NCI-H187 treated with DMSO at 0.1 percent for 48 hours (cell line): ENCODE measurements around the gene CYCS.
"Not testable (repeated sequence)": the region's sequence is repeated elsewhere in the genome, so short reads cannot be mapped to it uniquely, and the experiment has no call there.

Experiments used
- DNase-seq: peaks from one replicate; lab custom pipeline; 2025; lab: John Stamatoyannopoulos, UW

The CYCS gene

DNA sequence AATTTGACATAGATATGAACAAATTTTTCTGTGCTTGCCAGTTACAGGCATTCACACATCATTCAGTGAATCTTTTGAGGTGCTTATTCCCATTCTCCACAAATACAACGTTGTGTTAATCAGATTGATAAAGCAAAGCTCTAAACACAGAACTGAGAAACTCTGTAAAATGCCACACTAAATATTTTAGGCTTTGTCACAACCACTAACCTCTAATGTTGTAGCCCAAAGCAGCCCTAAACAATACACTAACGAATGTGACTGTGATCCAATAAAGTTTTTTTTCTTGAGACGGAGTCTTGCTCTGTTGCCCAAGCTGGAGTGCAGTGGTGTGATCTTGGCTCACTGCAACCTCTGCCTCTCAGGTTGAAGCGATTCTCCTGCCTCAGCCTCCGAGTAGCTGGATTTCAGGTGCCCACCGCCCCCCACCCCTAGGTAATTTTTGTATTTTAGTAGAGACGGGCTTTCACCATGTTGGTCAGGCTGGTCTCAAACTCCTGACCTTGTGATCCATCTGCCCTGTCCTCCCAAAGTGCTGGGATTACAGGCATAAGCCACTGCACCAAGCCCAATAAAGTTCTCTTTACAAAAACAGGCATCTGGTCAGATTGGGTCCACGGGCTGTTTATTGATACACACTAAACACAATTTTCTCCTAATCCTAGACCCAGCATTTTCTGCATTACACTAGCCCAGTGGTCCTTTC, 6.9 kb downstream of the CYCS start:
- no peak for DNase-seq

DNA sequence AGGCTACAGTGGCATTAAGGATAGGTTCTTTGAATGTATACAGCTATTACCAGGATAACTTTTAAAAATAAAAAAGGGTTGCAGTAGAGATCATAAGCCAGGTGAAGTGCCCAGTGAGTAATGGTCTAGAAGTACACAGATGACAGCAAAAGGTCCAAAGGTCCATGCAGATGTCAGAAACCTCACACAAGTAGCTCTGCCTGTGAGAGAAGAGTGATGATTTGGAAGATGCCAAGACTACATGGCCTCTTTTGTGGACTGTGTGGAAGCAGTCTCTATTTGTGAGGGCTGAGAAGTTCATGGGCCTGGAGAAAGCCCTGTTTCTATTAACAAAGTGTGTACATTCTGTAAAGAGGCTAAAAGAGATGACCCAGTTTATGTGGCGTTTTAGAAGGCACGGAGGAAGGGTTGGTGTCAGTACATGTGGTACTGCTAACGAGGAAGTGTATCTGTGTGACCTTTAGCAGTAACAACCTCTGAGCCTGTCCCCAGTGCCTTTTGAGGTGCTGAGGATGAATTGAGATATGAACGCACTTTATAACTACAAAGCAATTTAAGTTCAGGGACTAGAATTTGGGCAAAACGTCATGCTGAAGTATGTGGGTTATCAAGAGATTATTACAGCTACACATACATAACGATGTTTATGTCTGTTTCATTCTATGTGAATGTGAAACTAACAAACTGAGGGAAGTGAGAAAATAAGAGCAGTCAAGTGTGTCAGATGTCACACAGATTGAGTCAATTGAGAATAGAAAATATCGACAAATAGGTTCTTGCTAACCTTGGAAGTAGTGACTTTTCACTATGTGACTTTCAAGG, 7.6 kb downstream of the CYCS start:
- no peak for DNase-seq

DNA sequence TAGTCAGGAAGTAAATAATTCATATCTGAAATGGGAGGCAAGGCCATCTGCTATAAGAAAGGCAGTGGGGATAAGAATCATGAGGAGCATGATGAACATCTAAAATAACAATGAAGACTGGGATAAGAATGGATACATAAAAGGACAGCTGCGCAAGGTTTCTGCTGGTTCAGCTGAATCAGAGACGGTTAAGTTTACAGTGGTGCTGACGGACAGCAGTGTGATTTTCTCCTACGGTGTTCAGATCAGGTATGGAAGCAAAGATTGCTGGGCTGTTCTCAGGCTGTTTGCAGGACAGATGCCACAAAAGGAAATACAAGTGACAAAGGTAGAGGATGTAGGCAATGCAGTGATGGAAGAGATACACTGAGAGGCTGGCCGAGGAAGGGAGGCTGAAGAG, 8.4 kb downstream of the CYCS start:
- DNase-seq = no peak

DNA sequence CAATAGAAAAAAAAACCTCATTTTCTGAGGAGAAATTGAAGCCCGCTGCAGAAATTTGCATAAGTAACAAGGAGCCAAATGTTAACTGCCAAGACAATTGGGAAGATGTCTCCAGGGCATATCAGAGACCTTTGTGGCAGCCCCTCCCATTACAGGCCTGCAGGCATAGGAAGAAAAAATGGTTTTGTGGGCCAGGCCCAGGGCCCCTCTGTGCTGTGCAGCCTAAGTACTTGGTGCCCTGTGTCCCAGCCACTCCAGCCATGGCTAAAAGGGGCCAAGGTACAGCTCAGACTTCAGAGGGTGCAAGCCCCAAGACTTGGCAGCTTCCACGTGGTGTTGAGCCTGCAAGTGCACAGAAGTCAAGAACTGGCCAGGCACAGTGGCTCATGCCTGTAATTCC, 14.5 kb downstream of the CYCS start:
- not testable (repeated sequence) for DNase-seq

DNA sequence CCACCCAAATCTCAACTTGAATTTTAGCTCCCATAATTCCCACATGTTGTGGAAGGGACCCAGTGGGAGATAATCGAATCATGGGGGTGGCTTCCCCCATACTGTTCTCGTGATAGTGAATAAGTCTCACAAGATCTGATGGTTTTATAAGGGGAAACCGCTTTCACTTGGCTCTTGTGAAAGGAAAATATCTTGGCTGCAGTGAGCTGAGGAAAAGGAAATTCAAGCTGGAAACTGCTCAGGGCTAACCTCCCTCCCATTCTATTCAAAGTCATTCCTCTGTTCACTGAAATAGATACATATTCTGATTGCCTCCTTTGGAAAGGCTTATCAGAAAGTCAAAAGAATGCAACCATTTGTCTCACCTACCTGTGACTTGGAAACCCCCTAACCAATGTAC, 15.8 kb downstream of the CYCS start:
- no peak for DNase-seq

DNA sequence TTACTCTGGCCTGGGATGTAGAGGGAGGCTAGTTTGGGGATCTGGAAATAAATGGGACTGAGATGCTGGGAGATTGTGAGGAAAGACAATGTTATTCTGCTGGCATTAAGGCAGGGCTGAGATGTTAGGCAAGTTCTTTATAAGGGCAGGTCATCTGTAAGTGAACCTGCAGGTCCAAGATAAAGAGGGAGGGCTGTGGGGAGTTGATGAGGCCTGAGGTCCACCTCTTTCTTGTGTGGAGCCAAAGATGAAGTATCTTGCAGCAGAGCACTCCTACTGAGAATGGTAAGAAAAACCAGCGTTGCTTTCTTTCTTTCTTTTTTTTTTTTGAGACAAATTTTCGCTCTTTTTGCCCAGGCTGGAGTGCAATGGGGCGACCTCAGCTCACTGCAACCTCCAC, 19.1 kb downstream of the CYCS start:
- no peak for DNase-seq

DNA sequence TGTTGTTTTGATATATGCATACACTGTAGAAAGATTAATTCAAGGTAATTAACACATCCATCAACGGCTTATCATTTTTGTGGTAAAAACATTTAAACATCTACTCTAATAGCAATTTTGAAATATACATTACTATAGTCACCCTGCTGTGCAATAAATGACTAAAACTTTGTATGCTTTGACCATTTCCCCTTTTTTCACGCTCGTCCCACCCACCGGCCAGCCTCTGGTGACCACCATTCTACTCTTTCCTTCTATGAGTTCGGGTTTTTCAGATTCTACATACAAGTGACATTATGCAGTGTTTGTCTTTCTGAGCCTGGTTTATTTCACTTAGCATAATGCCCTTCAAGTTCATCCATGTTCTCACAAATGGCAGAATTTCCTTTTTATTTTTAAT, 21.3 kb downstream of the CYCS start:
- no peak for DNase-seq

DNA sequence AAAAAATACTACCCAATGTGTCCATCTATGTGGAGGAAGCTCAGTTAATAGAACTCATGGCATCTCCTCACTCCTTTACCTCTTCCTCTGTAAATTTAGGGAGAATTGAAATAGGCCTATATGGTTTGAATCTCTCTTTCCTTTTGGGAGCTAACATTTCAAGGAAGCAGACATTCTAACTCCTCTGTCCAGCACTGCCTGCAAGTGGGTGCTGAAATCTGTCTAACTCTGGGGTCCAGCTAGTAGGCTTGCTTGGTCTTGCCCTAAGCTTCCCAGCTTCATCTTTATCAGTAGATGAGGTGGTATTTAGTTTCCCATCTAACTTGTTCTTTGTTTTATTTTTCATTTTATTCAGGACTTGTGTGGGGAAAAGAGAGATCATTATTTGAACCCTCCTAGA, 23.2 kb downstream of the CYCS start:
- DNase-seq = no peak

DNA sequence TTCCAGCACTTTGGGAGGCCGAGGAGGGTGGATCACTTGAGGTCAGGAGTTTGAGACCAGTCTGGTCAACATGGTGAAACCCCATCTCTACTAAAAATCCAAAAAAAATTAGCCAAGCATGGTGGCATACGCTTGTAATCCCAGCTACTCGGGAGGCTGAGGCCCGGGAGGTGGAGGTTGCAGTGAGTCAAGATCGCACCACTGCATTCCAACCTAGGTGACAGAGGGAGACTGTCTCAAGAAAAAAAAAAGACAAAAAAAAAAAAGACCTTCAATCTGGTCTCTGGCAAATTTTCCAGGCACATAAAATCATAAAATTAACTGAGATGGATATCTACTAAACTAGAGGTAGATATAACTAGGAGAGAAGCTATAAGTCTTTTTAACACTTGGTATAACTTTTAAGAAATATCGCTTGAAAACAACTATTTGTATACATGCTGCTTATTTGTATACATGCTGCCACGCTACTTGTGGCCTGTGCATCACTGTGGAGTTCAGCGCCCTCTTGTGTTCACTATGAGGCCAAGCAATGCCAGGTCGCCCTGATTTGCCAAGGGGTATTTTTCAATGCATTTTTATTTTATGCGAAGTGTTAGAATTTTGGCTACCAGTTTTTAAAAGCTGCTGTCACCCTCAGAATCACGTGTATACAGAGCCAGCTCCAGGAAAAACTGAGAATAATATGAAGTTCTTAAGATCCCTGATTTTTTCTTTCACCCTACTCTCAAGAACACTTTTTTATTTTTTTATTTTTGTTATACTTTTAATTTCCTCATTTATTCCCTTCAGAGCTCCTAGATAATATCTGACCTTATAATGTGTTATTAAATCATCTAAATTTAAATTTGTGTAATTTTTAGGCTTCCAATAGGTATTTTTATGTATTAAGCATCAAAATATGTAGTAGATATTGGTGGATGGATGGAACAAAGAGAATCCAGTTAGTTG, 26.7 kb downstream of the CYCS start:
- DNase-seq = no peak

DNA sequence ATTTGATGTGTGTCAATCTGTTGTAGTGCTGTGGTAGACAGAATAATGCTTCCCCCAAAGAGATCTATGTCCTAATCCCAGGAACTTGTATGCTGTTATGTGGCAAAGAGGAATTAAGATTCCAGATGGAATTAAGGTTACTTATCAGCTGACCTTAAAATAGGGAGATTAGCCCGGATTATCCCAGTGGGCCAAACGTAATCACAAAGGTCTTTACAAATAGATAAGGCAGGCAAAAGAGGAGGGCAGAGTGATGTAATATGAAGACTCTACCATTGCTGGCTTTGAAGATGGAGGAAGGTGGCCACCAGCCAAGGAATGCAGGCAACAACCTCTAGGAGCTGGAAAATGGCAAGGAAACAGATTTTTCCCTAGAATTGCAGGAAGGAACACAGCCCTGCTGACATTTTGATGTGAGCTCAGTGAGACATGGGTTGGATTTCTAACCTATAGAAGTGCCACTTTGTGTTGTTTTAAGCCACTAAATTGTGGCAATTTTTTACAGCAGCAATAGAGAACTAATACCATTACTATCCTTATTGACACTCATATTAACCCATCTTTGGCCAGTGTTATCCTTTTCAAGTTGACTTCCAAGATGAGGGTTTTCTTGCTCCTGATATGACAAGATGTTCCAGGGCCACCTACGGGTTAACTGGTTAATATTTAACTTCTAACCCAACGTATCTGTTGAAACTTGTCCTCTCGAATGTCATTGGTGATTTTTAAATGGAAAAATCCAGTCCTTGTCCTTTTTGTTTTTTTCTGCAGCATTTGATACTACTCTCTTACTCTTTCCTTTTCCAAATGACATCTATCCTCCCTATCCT, 29.3 kb downstream of the CYCS start:
- DNase-seq = no peak

DNA sequence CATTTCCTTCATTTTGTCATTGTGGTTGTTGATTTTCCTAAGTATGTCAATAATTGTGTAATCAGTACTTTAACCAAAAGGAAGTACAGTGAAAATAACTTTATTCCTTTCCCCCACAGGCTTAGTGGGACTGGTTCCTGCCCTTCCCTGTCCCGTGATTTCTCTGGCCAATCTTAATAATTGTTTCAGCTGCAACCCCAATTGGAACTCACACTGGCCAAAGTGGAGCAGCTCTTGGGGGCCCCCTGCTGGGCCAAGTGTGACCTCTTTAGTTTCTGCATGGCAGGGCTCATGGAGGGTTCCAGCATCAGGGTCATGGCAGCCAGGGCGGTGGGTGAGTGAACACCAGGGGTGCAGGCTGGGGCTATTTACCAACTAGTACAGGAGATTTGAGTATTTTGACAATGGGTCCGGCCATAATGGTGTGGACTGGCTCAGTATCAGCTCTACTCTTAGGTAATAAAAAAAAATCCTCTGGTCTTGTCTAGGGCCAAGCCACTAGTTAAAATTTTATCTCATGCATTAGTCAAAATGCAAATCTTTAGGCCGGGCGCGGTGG, 31.7 kb downstream of the CYCS start:
- no peak for DNase-seq

DNA sequence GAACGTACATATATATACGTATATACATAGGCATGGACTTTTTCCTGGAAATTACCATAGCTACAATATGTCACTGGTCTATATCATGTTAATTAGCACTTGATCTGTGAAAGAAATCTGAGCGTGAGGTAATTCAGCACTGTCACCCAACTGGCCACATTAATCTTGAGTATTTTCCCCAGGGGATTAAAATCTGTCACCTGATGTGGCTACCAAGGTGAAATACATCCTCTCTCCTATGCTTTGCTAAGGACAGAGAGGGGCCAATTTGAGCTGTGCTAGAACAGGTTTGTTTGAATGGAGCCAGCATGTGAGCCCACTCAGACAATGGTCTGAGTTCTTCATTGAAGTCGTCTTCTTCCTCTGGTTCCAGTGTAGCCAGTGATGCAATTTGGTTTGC, 33.3 kb downstream of the CYCS start:
- no peak for DNase-seq

DNA sequence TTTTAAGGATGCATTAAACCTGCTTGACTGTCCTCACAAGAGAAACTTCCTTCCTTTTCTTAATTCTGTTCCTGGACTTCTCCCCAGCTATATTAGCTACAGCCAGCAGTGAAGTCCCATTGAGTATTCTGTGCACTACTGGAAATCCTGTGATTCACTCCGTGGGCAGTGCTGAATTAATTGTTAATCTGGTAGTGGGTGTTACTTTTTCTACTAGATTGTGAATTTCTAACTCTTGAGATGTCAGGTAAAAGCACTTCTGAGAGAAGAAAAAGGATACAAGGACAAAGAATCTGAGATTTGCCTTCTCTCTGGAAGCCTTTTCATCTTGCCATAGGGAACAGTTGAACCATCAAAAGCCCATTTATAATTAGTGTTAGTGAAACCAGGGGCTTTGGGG, 33.9 kb downstream of the CYCS start:
- no peak for DNase-seq

DNA sequence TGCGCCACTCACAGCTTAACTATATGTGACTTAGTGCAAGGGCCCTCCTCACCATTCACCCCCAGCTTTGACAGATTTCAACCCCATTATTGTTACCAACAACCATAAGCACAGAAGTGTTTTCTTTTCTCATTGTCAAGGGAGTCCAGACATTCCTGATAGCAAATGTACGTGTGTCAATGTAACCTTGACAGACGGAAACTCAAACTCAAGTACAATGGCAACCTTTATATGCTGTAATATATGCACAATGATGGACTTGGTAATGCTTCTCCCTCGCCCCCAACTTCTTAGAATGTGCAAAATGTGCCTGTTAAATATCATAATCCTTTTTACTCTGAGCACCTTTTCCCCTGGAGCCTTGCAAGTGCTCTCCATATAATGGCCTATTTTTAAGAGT, 34.7 kb downstream of the CYCS start:
- DNase-seq = no peak

DNA sequence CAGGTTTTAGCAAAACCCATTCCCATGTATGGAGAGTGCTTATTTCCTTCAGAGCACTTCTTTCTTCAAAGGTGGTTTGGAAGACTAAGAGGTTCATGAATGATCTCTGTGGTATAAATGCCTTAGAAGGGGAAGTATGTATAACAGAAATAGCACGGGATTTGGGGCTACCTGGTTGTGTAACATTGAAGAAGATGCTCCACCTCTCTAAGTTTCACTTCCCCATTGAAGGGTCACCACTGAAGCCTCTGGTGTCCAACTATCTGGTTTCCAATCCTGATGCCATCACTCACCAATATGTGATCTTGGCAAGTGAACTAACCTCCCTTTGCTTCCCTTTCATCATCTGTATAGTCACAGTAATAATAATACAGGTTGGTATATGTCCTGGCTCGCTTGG, 37.2 kb downstream of the CYCS start:
- no peak for DNase-seq

DNA sequence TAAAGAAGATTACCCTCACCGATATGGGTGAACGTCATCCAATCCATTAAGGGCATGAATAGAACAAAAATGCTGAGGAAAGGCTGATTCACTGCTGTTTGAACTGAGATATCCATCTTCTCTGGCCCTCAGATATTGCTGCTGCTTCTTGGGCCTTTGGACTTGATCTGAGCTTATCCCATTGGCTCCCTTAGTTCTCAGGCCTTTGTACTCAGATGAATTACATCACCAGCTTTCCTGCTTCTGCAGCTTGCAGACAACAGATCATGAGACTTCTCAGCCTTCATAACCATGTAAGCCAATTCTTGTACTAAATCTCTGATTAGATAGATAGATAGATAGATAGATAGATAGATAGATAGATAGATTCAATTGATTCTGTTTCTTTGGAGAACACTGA, 40.2 kb downstream of the CYCS start:
- DNase-seq = no peak

DNA sequence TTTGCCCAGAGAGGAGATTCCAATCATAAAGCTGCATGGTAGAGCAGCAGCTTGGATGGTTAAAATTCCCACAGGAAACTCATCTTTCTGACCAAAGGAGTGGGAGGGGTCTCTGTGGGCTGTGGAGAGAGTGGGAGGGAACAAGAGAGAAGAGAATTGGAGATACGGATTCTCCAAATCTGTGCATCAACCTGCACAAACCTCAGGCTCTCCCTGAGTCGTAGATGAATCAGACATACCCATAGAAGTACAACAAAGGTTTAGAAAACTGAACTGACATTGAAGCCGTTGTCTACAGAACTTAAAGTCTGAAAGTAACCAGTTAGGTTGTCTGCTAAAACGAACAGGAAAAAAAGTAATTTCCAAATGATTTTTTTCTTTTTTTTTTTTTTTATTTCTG, 41.9 kb downstream of the CYCS start:
- no peak for DNase-seq

DNA sequence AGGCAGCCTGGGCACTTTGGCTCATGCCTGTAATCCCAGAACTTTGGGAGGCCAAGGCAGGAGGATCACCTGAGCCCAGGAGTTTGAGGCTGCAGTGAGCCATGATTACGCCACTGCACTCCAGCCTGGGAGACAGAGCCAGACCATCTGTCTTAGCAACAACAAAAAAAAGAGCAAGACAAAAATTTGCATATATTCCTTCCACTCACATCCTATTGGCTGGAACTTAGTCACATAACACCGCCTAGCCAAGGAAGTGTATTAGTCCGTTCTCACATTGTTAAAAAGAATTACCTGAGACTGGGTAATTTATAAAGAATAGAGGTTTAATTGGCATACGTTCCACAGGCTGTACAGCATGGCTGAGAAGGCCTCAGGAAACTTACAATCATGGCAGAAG, 43.0 kb downstream of the CYCS start:
- not testable (repeated sequence) for DNase-seq

DNA sequence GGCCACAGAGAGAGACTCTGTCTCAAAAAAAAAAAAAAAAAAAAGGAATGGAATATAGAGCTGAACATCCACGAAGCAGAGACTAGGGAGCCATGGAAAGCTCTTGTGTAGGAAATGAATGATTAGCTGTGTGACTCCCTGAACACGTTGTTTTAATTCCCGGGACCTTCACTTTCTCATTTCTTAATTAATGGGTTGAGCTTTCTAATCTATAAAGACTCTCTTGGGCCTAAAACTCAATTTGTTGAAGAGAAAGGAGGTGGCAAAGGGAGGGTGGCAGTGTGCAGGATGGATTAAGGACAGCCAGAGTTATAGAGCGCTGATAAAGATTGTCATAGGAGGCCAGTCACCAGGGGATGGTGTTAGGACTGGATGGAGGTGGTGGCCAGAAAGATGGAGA, 48.0 kb downstream of the CYCS start:
- no peak for DNase-seq

DNA sequence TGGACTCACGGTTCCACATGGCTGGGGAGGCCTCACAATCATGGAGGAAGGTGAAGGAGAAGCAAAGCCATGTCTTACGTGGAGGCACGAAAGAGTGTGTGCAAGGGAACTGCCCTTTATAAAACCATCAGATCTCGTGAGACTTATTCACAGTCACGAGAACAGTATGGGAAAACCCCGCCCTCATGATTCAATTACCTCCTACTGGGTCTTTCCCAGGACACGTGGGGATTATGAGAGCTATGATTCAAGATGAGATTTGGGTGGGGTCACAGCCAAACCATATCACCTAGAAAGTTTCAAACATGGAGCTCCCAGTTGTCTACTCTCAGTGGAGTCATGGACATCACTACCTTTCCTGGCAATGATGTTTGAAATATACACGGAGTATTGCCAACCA, 49.6 kb downstream of the CYCS start:
- no peak for DNase-seq

DNA sequence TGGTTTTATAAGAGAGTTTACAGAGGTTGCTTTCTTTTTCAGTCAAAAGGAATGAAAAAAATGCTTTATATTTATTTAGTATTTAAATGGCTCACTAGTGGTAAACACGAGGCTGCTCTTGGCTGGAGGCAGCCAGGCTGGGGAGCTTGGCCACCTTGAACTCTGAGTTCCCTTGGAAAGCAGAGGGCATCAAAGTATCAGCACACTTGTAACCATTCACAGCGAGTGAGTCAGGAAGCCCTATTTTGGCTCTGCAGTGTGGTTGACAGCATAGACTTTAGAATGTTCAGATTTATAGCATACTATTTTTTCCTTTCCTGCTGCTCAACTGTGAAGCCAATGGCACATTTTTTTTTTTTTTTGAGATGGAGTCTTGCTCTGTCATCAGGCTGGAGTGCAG, 51.6 kb downstream of the CYCS start:
- no peak for DNase-seq
